Smooth muscle cell (in vitro differentiated cells): Measurements from ENCODE around the gene ZBTB24. TPM values are rescaled to one million over a fixed set of nuclear protein-coding genes. Genes with fewer than 3 reads are reported as not detected.

Experiments
- DNase-seq: peaks from one replicate; lab custom pipeline; 2025; ENCODE audit not compliant: unreplicated experiment; lab: John Stamatoyannopoulos, UW
- H2AFZ ChIP-seq: fragments of 200-600 bp; sonication (generic); 2 replicates; pipeline ENCODE4 v1.6.0; 2016; ENCODE audit warnings: antibody characterized with exemption, low read depth, mild to moderate bottlenecking
- H3F3A ChIP-seq: fragments of 200-600 bp; sonication (generic); 2 replicates; pipeline ENCODE4 v1.6.0; 2017; ENCODE audit warnings: antibody characterized with exemption, low read depth
- H3K27ac ChIP-seq: fragments of 200-600 bp; sonication (generic); 2 replicates; pipeline ENCODE4 v1.5.1; 2016; ENCODE audit warnings: low read depth, mild to moderate bottlenecking
- H3K27me3 ChIP-seq: fragments of 200-600 bp; sonication (generic); 2 replicates; pipeline ENCODE4 v1.6.1; 2016; ENCODE audit warnings: low read depth, mild to moderate bottlenecking
- H3K36me3 ChIP-seq: fragments of 200-600 bp; sonication (generic); 2 replicates; pipeline ENCODE4 v1.5.1; 2016; ENCODE audit warnings: low read depth
- H3K4me1 ChIP-seq: fragments of 200-600 bp; sonication (generic); 2 replicates; pipeline ENCODE4 v1.5.1; 2016; ENCODE audit warnings: low read depth
- H3K4me2 ChIP-seq: fragments of 200-600 bp; sonication (generic); 2 replicates; pipeline ENCODE4 v1.6.0; 2016; ENCODE audit warnings: mild to moderate bottlenecking
- H3K4me3 ChIP-seq: fragments of 200-600 bp; sonication (generic); 2 replicates; pipeline ENCODE4 v1.5.1; 2016; ENCODE audit warnings: mild to moderate bottlenecking
- H3K79me2 ChIP-seq: fragments of 200-600 bp; sonication (generic); 2 replicates; pipeline ENCODE4 v1.6.0; 2016; ENCODE audit warnings: low read depth, mild to moderate bottlenecking
- H3K9ac ChIP-seq: fragments of 200-600 bp; sonication (generic); 2 replicates; pipeline ENCODE4 v1.6.0; 2016; ENCODE audit warnings: low read depth
- H3K9me3 ChIP-seq: fragments of 200-600 bp; sonication (generic); replicated peaks from 2 replicates; pipeline ENCODE4 v1.5.1; 2016; ENCODE audit warnings: low read depth
- H4K20me1 ChIP-seq: fragments of 200-600 bp; sonication (generic); 2 replicates; pipeline ENCODE4 v1.6.0; 2016; ENCODE audit warnings: low read depth
- WGBS: methylation state at CpG from one replicate; pipeline ENCODE4 v1.1.7; 2016; ENCODE audit warnings: low lambda C conversion rate; 5-methylcytosine and 5-hydroxymethylcytosine counted together
- polyA plus RNA-seq: library from polyadenylated mRNA; unstranded; fragments of >200 nt; fragmentation: Nextera tagmentation; extraction: Ambion mirVana; gene quantifications from 2 replicates; pipeline ENCODE4 v1.2.1, GENCODE V29; 2016
- total RNA-seq: library from RNA; depleted of rRNA; stranded (reverse); fragments of >200 nt; gene quantifications from 2 replicates; pipeline ENCODE4 v1.2.3, GENCODE V29; 2014
- TF ChIP-seq, protein P1 (sequence below): fragments of 200-600 bp; sonication (generic); IDR thresholded peaks from 2 replicates; pipeline ENCODE4 v1.5.1; 2017; ENCODE audit warnings: borderline replicate concordance, mild to moderate bottlenecking, antibody characterized with exemption; ENCODE audit not compliant: insufficient read depth, poor library complexity, severe bottlenecking

Gene ZBTB24
- total and polyA plus RNA-seq, 2 experiments from 2014 or later, result 1.3 to 6.6 TPM

DNA sequence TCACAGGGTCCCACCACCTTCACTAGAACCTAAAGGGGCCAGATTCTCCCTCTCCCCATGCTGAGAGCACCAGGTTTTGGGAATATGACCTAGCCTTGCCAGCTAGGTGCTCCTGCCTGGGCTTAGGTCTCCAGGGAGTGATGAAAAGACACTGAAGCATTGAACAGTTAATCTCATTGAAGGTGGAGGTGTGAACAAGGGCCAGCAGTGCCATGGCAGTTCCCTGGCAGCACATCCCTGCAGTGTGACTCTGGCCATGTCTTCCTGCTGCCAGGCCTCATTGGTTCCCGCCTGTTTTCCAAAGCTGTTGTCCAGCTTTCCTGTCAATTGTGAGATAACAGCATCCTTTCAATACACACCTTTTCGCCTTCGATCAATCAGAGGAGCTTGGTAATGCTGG lies 53.5 kb downstream of the ZBTB24 start:
- Histone ChIP-seq H3K27ac (no peak overlapping the region), H3K79me2 (no peaks in the 10 kb centered on the region), H2AFZ (no peak overlapping the region), H3F3A (no peaks in the 10 kb centered on the region), H3K4me3 (no peak overlapping the region), H3K9ac (no peak overlapping the region), H3K4me2 (peak overlapping the region; percentile 56), H3K36me3 (no peaks in the 10 kb centered on the region), H3K9me3 (no peaks in the 10 kb centered on the region), H3K4me1 (no peaks in the 10 kb centered on the region), H4K20me1 (no peaks in the 10 kb centered on the region), H3K27me3 (no peaks in the 10 kb centered on the region)
- WGBS, result 93% methylated on average over 3 of the region's 3 CpGs
- TF ChIP-seq, protein P1, sequence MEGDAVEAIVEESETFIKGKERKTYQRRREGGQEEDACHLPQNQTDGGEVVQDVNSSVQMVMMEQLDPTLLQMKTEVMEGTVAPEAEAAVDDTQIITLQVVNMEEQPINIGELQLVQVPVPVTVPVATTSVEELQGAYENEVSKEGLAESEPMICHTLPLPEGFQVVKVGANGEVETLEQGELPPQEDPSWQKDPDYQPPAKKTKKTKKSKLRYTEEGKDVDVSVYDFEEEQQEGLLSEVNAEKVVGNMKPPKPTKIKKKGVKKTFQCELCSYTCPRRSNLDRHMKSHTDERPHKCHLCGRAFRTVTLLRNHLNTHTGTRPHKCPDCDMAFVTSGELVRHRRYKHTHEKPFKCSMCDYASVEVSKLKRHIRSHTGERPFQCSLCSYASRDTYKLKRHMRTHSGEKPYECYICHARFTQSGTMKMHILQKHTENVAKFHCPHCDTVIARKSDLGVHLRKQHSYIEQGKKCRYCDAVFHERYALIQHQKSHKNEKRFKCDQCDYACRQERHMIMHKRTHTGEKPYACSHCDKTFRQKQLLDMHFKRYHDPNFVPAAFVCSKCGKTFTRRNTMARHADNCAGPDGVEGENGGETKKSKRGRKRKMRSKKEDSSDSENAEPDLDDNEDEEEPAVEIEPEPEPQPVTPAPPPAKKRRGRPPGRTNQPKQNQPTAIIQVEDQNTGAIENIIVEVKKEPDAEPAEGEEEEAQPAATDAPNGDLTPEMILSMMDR, result no peak
- no peak for DNase-seq

DNA sequence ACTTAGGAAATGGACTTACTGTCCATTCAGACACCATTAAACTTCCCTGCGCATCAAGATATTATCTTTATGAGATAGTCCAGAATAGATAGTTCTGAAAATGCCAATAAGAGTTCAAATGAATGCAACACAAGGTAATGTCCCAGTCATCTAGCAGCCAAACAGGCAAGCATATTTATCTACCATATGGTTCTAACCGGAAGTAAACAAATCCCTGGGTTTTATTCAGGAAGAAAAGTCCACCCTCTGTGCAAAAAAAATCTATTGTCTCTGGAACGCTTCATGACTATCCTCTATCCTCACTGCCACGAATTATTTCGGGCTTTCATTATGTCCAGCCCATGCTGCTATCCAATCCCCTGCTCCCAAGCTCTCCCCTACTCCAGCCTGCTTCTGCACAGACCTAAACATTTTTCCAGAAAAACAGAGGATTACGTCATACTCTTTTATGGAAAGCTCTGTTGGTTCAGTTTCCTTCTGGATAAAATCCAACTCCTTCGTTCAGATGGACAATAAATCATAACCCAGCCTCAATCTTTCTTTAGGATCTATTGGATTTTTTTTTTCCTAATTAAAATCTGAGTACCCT lies 54.0 kb downstream of the ZBTB24 start:
- Histone ChIP-seq H4K20me1 (no peaks in the 10 kb centered on the region), H3K4me3 (no peak overlapping the region), H3K27ac (no peak overlapping the region), H3K27me3 (no peaks in the 10 kb centered on the region), H3K79me2 (no peaks in the 10 kb centered on the region), H3K4me1 (no peaks in the 10 kb centered on the region), H3K4me2 (peak overlapping the region; percentile 56), H2AFZ (peak overlapping the region; percentile 33), H3K9me3 (no peaks in the 10 kb centered on the region), H3K9ac (no peak overlapping the region), H3K36me3 (no peaks in the 10 kb centered on the region), H3F3A (no peaks in the 10 kb centered on the region)
- no peak for DNase-seq
- 55% methylated on average over 7 of the region's 7 CpGs for WGBS
- TF ChIP-seq, protein P1, result no peak

DNA sequence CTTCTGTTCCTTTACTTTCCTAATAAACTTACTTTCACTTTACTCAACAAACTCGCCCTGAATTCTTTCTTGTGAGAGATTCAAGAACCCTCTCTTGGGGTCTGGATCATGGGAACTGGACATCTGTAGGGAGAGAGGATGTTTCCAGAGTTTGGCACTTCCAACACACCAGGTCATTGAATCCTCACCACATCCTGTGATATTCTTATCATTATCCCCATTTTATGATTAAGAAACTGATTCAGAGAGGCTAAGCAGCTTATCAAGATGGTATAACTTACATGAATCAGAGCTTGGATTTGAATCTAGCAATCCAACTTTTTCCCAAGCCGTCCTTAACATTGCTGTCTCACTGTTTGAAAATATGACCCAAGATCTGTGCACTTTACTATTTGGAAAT lies 58.1 kb downstream of the ZBTB24 start:
- Histone ChIP-seq H3K4me3 (no peak overlapping the region), H3K79me2 (no peaks in the 10 kb centered on the region), H3K36me3 (no peaks in the 10 kb centered on the region), H3K4me2 (no peak overlapping the region), H4K20me1 (no peaks in the 10 kb centered on the region), H3K27ac (no peak overlapping the region), H3K4me1 (no peaks in the 10 kb centered on the region), H3K9me3 (no peaks in the 10 kb centered on the region), H3K9ac (no peak overlapping the region), H3K27me3 (no peaks in the 10 kb centered on the region), H2AFZ (no peak overlapping the region), H3F3A (no peaks in the 10 kb centered on the region)
- TF ChIP-seq, protein P1, result no peak
- 87% methylated on average over 2 of the region's 2 CpGs for WGBS
- no peak for DNase-seq

DNA sequence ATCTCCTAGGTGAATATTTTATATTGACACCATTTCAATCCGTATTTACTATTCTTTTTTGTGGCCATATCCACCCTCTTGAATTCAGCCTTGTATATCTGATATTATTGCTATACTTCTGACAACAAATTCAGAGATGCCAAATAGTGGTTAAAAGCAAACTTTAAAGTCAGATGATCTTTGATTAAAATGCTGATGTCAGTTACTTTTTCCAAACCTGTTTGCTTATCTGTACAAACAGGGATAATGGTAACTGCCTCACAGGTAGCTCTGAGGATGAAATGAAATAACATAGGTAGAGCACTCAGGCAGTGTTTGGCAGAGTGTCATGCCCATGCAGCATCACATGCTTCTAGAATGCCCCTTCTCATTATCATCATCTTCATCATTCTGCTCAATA lies 61.8 kb downstream of the ZBTB24 start:
- WGBS, result 90% methylated on average over 1 of the region's 1 CpG
- H3K4me3 ChIP-seq, result no peak overlapping the region
- H3K79me2 ChIP-seq, result no peaks in the 10 kb centered on the region
- no peaks in the 10 kb centered on the region for H3K4me1 ChIP-seq
- H2AFZ ChIP-seq, result no peak overlapping the region
- H3K27me3 ChIP-seq, result no peaks in the 10 kb centered on the region
- TF ChIP-seq, protein P1, result no peak
- H3K36me3 ChIP-seq, result no peaks in the 10 kb centered on the region
- H4K20me1 ChIP-seq, result no peaks in the 10 kb centered on the region
- H3F3A ChIP-seq, result no peaks in the 10 kb centered on the region
- no peak overlapping the region for H3K9ac ChIP-seq
- DNase-seq, result no peak
- no peak overlapping the region for H3K4me2 ChIP-seq
- no peaks in the 10 kb centered on the region for H3K9me3 ChIP-seq
- H3K27ac ChIP-seq, result no peak overlapping the region
